22Rv1 (cell line): Measurements from ENCODE around the gene TYMP.

ENCODE experiments used
- ZFX ChIP-seq: fragments of 450-650 bp; IDR thresholded peaks from 2 replicates; pipeline ENCODE4 v1.6.1; 2017; ENCODE audit warnings: antibody characterized with exemption, borderline replicate concordance
- TF ChIP-seq, protein P1 (sequence below): fragments of 450-650 bp; IDR thresholded peaks from 2 replicates; pipeline ENCODE4 v1.5.1; 2017; ENCODE audit warnings: mild to moderate bottlenecking

DNA sequence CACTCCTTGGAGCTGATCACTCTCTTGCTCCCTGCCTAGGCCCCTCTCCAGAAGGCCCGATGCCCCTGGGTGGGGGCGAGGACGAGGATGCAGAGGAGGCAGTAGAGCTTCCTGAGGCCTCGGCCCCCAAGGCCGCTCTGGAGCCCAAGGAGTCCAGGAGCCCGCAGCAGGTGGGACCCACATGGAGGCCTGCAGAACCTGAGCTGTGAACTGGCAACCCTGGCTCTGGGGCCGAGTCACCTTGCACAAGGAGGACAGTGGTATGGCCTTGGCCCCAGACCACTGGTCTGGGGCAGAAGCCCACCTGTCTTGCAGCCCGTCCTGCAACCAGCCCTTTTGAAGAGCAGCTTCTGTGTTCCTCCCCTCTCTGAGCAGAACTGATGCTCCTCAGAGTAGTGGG, 10.7 kb downstream of the TYMP start:
- TF ChIP-seq, protein P1, sequence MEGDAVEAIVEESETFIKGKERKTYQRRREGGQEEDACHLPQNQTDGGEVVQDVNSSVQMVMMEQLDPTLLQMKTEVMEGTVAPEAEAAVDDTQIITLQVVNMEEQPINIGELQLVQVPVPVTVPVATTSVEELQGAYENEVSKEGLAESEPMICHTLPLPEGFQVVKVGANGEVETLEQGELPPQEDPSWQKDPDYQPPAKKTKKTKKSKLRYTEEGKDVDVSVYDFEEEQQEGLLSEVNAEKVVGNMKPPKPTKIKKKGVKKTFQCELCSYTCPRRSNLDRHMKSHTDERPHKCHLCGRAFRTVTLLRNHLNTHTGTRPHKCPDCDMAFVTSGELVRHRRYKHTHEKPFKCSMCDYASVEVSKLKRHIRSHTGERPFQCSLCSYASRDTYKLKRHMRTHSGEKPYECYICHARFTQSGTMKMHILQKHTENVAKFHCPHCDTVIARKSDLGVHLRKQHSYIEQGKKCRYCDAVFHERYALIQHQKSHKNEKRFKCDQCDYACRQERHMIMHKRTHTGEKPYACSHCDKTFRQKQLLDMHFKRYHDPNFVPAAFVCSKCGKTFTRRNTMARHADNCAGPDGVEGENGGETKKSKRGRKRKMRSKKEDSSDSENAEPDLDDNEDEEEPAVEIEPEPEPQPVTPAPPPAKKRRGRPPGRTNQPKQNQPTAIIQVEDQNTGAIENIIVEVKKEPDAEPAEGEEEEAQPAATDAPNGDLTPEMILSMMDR = no peak
- no peak for TF ChIP-seq ZFX
